Endodermal cell (in vitro differentiated cells): ENCODE results near the gene ZBTB7A. TPM values are rescaled to one million over a fixed set of nuclear protein-coding genes. Genes with fewer than 3 reads are reported as not detected.
A peak's percentile ranks its signal among the peaks of the same experiment; 100 is the strongest.

Experiments used
- DNase-seq: peaks from one replicate; pipeline ENCODE4 v3.0.0-alpha.2; 2017
- H3K27ac ChIP-seq: 2 replicates; pipeline ENCODE4 v1.5.1; 2013; ENCODE audit warnings: mild to moderate bottlenecking, low read depth, low read length, moderate library complexity
- H3K27me3 ChIP-seq: 2 replicates; pipeline ENCODE4 v1.6.1; 2013; ENCODE audit warnings: mild to moderate bottlenecking, low read length, moderate library complexity; ENCODE audit not compliant: insufficient read depth, control insufficient read depth, poor library complexity, severe bottlenecking
- H3K36me3 ChIP-seq: 2 replicates; pipeline ENCODE4 v1.7.0; 2013; ENCODE audit warnings: mild to moderate bottlenecking, low read length, moderate library complexity; ENCODE audit not compliant: control insufficient read depth, insufficient read depth
- H3K4me1 ChIP-seq: one replicate; pipeline ENCODE4 v1.7.0; 2013; ENCODE audit warnings: low read length; ENCODE audit not compliant: control insufficient read depth, insufficient read depth
- H3K4me3 ChIP-seq: 2 replicates; pipeline ENCODE4 v1.5.1; 2013; ENCODE audit warnings: mild to moderate bottlenecking, low read length, moderate library complexity
- H3K9ac ChIP-seq: 2 replicates; pipeline ENCODE4 v1.6.1; 2013; ENCODE audit warnings: mild to moderate bottlenecking, low read length, moderate library complexity; ENCODE audit not compliant: poor library complexity, severe bottlenecking; ENCODE audit errors: extremely low read depth
- H3K9me3 ChIP-seq: 2 replicates; pipeline ENCODE4 v1.6.1; 2013; ENCODE audit warnings: mild to moderate bottlenecking, low read length, moderate library complexity; ENCODE audit not compliant: control insufficient read depth
- H3K27ac Mint-ChIP-seq: 2 replicates; pipeline ENCODE4 v1.8.0; 2020; ENCODE audit warnings: mixed read lengths
- H3K27me3 Mint-ChIP-seq: 2 replicates; pipeline ENCODE4 v1.8.0; 2021; ENCODE audit warnings: mild to moderate bottlenecking, mixed read lengths; ENCODE audit not compliant: insufficient read depth
- H3K36me3 Mint-ChIP-seq: 2 replicates; pipeline ENCODE4 v1.8.0; 2020; ENCODE audit warnings: low read depth, mixed read lengths
- H3K4me1 Mint-ChIP-seq: 2 replicates; pipeline ENCODE4 v1.8.0; 2020; ENCODE audit warnings: mixed read lengths
- H3K4me3 Mint-ChIP-seq: 2 replicates; pipeline ENCODE4 v1.8.0; 2020; ENCODE audit warnings: mild to moderate bottlenecking, moderate library complexity, mixed read lengths
- H3K9me3 Mint-ChIP-seq: 2 replicates; pipeline ENCODE4 v1.8.0; 2020; ENCODE audit warnings: mild to moderate bottlenecking, mixed read lengths
- CTCF ChIP-seq: fragments of 200-600 bp; sonication (generic); conservative IDR thresholded peaks from 2 replicates; pipeline ENCODE4 v1.5.0; 2021; ENCODE audit warnings: antibody characterized with exemption, mild to moderate bottlenecking
- WGBS, 2 experiments: methylation state at CpG; one replicate each; pipeline versions ENCODE4 v1.1.5 to v1.1.7; 2013; ENCODE audit warnings: missing lambda C conversion rate in 2 of 2, mixed read lengths in 1 of 2; ENCODE audit not compliant: insufficient coverage in 1 of 2, insufficient read length in 1 of 2; 5-methylcytosine and 5-hydroxymethylcytosine counted together
- total RNA-seq, 2 donors: library from RNA; stranded (reverse); fragmentation: NEBNext Ultra II Directional in 1 of 2; extraction: Animal tissue kit (Norgen Biotek cat#: 25700) in 1 of 2; gene quantifications; 2 replicates in 1 of 2; 3 replicates in 1 of 2; pipeline ENCODE4 v1.2.1, GENCODE V29; 2021

The ZBTB7A gene
- total RNA-seq, 2 donors from 2014 or later = 19.2 to 22.1 TPM

- Mint-ChIP-seq H3K4me3 (no peak overlapping the region), H3K36me3 (peaks cover 14% of the 10 kb centered on the region), H3K27ac (no peak overlapping the region), H3K4me1 (peaks cover 12% of the 10 kb centered on the region), H3K9me3 (no peaks in the 10 kb centered on the region), H3K27me3 (no peaks in the 10 kb centered on the region)
- DNase-seq = no peak
- Histone ChIP-seq H3K27me3 (no peaks in the 10 kb centered on the region), H3K36me3 (peaks cover 12% of the 10 kb centered on the region), H3K27ac (no peak overlapping the region), H3K9me3 (no peaks in the 10 kb centered on the region), H3K9ac (no peak overlapping the region), H3K4me3 (no peak overlapping the region), H3K4me1 (peaks cover 8% of the 10 kb centered on the region)
- 92 to 94% methylated on average over 9 to 14 of the region's 14 CpGs for WGBS, 2 experiments
- TF ChIP-seq CTCF = no peak
Observed at GRCh38 chr19:4010808-4011110, 55.9 kb downstream of the ZBTB7A start.

- peaks cover 12% of the 10 kb centered on the region for H3K36me3 ChIP-seq
- WGBS, 2 experiments = 93 to 94% methylated on average over 22 to 24 of the region's 24 CpGs
- Mint-ChIP-seq H3K36me3 (peaks cover 14% of the 10 kb centered on the region), H3K9me3 (no peaks in the 10 kb centered on the region), H3K4me1 (peaks cover 12% of the 10 kb centered on the region), H3K27me3 (no peaks in the 10 kb centered on the region), H3K27ac (no peak overlapping the region), H3K4me3 (peak overlapping the region; percentile 84)
- no peak overlapping the region for H3K27ac ChIP-seq
- DNase-seq = no peak
- no peak for TF ChIP-seq CTCF
- peaks cover 8% of the 10 kb centered on the region for H3K4me1 ChIP-seq
- no peaks in the 10 kb centered on the region for H3K27me3 ChIP-seq
- no peak overlapping the region for H3K9ac ChIP-seq
- no peaks in the 10 kb centered on the region for H3K9me3 ChIP-seq
- H3K4me3 ChIP-seq = no peak overlapping the region
Observed at GRCh38 chr19:4009990-4010807, 56.5 kb downstream of the ZBTB7A start.

GRCh38 chr19:4007836-4008539 lies 58.7 kb downstream of the ZBTB7A start:
- Histone ChIP-seq H3K9ac (peak overlapping the region; percentile 66), H3K4me3 (peak overlapping the region; percentile 91), H3K36me3 (peaks cover under 1% of the 10 kb centered on the region), H3K27me3 (no peaks in the 10 kb centered on the region), H3K4me1 (peaks cover 8% of the 10 kb centered on the region), H3K27ac (no peak overlapping the region), H3K9me3 (no peaks in the 10 kb centered on the region)
- 0 to 3% methylated on average over 13 to 55 of the region's 55 CpGs for WGBS, 2 experiments
- Mint-ChIP-seq H3K9me3 (no peaks in the 10 kb centered on the region), H3K4me3 (peak overlapping the region; percentile 84), H3K27ac (peak overlapping the region; percentile 76), H3K27me3 (no peaks in the 10 kb centered on the region), H3K4me1 (peaks cover 12% of the 10 kb centered on the region), H3K36me3 (peaks cover 8% of the 10 kb centered on the region)
- TF ChIP-seq CTCF = no peak
- DNase-seq = peak; percentile 65
